Measurements from ENCODE around the gene INHBC.

The INHBC gene

DNA sequence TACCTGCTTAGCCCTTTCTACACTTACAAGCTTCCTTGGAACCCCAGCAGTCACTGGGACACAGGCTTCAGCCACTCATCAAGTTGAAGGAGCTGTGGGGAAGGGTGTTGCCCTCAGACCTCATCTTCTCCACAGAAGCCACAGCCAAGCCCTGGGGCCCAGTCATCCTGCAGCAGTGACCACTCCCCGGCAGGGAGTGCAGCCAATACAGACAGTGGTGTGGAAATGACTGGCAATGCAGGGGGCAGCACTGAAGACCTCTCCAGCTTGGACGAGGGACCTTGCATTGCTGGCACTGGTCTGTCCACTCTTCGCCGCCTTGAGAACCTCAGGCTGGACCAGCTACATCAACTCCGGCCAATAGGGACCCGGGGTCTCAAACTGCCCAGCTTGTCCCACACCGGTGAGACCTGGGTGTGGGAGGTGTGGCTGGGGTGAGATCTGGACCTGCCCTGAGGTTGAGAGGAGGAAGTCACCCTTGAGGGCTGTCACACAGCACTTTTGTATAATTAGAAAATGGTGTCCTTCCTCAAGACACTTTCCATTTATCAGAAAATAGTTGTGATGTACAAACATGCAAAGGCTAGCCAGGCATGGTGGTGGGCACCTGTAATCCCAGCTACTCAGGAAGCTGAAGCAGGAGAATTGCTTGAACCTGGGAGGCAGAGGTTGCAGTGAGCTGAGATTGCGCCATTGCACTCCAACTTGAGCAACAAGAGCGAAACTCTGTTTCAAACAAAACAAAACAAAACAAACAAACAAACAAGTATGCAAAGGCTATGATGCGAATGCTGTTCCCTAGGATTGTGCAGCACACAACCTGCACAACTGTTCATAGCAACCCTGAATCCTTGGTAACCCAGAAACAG, 34.9 kb downstream of the INHBC start:
- no peak for DNase-seq

DNA sequence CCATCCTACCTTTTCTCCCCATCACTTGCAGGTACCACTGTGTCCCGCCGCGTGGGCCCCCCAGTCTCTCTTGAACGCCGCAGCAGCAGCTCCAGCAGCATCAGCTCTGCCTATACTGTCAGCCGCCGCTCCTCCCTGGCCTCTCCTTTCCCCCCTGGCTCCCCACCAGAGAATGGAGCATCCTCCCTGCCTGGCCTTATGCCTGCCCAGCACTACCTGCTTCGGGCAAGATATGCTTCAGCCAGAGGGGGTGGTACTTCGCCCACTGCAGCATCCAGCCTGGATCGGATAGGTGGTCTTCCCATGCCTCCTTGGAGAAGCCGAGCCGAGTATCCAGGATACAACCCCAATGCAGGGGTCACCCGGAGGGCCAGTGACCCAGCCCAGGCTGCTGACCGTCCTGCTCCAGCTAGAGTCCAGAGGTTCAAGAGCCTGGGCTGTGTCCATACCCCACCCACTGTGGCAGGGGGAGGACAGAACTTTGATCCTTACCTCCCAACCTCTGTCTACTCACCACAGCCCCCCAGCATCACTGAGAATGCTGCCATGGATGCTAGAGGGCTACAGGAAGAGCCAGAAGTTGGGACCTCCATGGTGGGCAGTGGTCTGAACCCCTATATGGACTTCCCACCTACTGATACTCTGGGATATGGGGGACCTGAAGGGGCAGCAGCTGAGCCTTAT, 35.8 kb downstream of the INHBC start:
- DNase-seq: no peak

DNA sequence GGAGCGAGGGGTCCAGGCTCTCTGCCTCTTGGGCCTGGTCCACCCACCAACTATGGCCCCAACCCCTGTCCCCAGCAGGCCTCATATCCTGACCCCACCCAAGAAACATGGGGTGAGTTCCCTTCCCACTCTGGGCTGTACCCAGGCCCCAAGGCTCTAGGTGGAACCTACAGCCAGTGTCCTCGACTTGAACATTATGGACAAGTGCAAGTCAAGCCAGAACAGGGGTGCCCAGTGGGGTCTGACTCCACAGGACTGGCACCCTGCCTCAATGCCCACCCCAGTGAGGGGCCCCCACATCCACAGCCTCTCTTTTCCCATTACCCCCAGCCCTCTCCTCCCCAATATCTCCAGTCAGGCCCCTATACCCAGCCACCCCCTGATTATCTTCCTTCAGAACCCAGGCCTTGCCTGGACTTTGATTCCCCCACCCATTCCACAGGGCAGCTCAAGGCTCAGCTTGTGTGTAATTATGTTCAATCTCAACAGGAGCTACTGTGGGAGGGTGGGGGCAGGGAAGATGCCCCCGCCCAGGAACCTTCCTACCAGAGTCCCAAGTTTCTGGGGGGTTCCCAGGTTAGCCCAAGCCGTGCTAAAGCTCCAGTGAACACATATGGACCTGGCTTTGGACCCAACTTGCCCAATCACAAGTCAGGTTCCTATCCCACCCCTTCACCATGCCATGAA, 36.5 kb downstream of the INHBC start:
- no peak for DNase-seq

DNA sequence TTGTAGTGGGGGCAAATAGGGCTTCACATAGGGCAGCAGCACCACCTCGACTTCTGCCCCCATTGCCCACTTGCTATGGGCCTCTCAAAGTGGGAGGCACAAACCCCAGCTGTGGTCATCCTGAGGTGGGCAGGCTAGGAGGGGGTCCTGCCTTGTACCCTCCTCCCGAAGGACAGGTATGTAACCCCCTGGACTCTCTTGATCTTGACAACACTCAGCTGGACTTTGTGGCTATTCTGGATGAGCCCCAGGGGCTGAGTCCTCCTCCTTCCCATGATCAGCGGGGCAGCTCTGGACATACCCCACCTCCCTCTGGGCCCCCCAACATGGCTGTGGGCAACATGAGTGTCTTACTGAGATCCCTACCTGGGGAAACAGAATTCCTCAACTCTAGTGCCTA, 37.1 kb downstream of the INHBC start:
- DNase-seq: no peak

DNA sequence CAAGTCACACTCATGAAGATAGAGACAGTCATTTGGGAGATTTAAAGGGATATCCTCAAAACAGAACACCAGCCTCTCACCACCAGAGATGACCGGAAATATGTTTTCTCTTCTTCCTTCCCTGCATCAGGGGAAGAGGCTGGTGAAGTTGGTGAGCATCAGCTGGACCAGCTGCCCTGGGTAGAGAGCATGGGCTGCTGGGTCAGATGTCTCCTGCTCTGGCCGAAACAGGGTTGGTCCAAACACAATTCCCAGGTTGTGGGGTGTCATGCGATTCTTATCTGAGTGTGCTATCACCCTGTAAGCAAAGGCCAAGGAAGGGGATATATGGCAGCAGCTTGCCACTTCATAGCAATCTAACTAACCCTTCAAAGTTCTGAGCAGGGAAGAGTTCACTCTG, 37.8 kb downstream of the INHBC start:
- no peak for DNase-seq

DNA sequence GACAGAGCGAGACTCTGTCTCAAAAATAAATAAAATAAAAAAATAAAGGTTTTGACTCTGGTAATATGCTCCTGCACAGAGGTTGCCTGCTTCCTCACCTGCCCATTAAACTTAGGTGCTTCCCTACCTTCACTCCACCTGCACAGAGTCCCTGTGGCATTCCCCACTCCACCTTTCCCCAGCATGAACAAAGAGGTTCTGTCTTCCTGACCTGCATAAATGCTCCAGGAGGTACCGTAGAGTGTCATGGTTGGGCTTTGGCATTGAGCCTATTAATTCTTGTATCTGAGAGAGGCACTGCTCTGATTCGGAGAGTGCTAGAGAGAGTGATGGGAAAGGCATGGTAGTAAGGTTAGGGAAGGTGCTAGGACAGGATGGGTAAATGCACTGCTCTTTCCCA, 38.8 kb downstream of the INHBC start:
- DNase-seq: no peak

DNA sequence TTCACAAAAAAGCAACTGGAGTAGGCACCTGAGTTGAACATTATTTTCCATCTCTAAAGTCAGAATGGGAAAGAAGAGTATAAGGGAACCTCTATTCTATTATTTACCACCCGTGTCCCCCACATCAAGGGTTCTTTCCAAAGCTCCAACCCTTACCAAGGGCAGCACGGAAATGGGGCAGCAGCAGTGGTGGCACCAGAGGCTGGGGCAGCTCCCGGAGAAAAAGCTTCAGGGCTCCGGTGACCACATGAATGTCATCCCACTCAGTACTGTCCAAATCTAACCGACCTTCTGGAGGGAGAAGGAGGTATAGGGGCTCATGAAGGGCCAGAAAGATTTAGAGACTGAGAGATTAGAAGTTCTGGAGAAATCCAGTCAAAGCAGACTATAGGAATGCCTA, 39.3 kb downstream of the INHBC start:
- DNase-seq: no peak

DNA sequence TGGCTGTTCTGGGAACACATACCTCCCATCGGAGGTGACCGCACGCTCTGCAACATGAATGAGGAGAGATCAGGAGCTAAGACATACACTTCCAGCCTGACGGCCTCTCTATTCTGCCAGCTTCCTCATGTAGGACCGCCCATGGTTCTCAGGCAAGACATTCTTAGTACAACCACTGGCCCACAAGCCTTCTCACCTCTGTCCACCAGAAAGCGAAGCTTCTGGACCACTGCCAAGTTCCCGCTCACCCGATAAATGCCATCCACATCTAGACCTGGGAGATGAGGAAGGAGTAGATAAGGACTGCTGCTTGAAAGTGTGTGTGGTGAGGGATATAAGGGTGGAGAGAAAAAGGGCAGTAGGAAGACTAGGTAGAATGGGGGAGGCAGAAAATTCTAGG, 39.8 kb downstream of the INHBC start:
- no peak for DNase-seq

DNA sequence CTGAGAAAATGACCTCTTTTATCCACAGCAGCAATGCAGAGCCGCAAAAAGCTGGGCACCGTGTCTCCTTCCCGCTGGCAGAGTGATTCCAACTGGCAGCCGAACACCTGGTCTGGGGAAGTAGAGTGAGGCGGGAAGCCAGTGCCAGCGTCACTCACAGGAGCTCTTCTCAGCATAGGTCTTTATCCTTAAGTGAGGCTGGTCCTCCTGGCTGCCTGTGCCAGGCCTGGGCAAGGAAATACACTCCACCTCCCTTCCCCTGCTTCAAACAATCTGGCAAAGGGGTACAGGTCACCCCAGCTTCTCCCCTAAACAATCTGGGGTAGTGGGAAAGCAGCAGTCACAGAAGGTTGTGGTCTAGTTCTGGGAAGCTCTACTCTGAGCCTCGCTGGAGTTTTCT, 40.3 kb downstream of the INHBC start:
- DNase-seq: no peak

DNA sequence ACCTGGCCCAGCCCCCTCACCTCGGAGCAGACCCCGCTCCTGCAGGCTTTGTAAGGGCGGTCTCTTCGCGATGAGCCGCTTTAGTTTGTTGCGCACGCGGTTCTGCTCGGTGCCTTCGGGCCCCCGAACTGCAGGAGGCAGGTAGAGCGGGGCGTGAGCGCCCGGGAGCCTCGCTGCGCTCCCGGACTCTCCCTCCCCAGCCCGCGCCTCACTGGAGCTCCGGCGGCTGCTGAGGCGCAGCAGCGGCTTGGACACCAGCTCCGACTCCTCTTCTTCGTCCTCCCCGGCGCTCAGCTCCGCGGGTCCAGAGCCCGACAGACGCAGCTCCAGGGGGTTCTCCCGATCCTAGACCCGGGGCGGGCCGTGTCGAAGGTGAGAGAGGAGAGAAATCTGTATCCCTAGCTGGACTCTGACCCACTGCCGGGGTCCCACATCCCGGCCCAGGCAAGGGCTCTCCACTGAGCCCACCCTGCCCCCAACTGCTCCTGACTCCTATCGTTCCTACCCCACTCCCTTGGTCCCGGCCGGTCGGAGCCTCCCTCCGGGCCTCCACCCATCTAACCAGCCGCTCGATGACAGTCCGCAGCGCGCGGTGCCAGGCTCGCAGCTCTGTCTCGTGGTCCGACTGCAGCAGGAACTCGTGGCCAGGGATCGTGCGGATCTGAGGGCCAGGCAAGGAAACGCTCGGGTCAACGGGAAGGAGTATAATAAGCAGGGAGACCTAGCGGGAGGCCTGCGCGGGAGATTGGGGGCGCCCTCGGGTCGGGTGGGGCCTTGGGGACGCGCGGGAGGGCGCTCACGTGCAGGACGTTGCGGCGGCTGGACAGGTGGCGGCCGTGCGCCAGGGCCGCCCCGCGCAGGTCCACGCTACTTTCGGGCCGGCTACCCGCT, 40.9 kb downstream of the INHBC start:
- DNase-seq: no peak

DNA sequence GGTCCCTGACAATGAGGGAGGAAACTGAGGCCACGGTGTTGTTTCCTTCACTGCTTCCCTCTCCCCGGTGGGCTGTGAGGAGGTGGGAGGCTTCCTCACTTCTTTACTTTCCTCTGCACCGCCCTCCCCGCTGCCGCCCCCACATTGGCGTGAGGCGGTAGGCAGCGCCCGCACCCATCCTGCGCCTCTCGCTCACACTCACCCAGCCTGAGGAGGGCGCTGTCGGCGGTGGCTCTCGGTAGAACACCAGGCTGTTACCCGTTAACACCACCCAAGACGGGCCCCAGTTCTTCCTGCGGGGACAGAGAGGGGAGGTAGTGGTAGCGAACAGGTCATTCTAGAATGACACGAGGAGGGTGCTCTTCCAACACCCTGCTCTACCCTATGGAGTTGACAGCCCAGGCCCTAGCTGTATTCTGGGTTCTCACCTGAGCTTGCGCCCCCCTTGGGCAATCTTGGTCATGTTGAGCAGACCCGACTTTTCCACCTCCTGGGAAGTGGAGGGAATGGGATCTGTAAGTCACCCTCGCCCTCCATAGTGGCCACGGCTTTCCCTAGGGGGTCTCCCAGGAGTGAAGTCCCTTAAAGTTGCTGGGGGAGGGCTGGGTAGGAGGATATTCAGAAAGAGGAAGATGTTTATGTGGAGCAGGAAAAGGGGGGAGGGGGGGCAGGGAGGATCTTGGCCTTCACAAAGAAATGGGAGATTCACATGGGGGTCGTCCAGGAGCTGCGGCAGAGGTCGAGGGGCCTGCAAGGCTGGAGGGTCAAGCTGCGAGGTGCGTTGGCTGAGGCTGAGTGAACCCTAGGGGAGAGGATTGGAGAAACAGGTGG, 41.8 kb downstream of the INHBC start:
- no peak for DNase-seq

DNA sequence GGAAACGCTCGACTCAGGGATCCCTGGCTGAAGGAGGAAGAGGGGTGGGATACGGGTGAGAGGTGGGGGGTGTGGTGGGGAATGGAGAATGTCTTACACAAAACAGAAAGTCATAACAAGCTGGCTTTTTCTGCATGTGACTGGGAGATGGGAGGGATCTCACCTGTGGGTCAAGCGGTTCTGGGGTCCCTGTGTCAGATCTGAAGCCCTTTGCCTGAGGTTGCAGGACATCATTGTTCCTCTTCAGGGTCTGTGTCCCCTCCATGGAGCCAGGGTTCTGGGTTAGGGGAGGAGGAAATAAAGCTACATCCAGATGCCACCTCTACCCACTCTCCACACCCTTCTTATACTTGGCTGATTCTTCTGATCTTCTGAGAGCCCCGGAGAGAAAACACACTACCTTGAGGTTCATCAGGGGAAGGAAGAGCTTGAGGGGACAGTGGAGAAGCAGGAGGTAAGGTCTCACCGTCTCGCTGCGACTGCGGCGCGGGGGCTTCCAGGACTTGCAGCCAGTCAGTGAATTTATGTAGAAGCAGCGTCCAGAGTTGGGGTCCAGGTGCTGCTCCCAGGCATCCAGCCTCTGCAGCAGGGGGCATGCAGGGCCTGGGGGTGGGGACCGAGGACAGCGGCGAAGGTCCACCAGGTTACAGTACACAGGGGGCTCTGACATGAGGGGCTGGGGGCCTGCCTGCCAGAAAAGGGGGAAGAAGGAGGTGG, 42.6 kb downstream of the INHBC start:
- no peak for DNase-seq

DNA sequence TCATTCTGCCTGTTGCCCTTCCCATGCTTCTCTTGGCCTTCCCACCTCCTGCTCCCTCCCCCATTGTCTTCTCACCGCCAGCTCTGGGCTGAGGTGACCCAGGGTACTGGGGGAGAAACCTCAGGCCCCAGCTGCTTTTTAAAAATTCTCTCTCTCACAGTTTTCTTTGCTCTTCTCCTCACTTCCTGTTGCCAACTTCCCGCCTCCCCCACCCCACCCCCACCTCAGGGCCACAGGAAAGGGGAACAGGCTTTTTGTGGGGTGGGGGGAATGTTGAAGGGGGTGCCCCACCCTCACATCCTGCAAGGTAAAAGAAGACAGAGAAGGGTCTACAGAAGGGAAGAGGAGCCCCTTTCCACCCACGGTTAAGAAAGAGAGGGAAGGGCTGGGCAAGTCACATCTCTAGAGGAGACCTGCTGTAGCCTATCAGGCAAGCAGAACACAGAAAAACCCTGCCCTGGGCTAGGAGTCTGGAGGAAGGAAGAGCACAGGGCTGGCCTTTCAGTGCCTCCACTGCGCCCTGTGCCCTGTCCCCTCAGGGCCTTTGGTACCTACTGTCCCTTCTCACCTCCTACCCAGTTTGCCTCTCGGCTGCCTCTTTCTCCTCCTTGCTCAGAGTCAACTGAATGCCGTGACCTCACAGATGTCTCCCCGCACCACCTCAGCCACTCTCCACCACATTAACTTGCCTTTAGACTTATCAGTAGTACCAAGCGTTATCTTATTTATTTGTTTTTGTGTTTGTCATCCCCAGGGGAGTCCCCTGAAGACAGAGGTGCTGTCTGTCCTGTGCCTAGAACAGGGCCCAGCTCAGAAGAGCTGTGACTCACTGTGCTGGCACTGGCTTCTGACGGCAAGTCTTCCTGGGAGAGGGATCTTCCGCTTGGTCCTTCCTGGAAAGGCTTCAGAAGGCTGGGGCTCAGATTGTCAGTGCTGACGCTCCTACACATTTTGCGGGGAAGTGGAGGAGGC, 43.4 kb downstream of the INHBC start:
- DNase-seq: peak; percentile 72

DNA sequence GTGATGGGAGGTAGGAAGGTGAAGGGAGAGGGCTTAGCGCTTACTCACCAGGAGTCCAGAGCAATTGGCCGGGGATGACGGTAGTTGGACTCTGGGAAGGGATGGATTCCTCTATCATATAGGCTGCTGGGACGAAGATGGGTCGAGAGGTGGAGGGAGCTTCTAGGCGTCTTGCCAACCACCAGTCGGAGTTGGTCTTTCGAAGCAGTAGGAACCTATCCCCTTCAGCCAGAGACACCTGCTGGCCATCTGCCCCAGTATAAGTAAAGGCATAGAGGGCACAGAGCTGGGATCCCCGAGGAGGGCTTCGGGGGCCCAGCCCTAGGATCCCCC, 44.4 kb downstream of the INHBC start:
- no peak for DNase-seq

DNA sequence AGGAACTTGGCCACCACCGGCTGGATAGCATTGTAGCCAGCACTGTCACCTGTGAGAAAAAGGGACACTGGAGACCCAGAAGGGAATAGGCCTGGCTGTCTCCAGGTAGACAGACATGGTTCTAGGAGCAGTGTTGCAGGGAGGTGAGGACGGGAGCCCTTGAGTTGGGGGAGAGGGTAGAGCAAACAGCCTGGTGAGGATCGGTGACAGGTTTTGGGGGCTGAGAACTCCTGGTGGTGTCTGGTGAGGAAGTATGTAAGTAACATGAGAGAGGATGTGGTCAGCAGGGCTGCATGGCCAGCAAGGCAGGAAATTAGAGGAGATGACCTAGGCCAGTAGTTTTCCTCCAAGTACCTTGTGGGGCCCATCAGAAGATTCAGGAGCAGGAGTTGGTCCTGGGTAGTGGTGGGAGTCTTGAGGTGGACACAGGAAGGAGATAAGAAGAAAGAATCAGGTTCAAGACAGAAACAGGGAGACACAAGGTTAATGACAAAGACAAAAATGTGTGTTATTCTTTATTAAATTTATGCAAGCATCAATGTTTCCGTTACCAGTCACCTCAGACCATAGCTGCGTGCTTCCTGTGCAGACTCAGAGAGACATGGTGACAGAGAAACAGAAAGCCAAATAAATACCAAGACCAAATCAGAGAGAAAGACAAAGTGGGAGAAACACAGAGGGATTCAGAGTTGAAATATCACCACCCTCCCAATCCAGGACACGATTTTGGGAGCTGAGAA, 45.0 kb downstream of the INHBC start, which contains the start of gene ARHGAP9:
TSS of gene ARHGAP9 (minus strand) at position 491 of the 740 bp plus-strand sequence. CDS start at position 31, 460 bp downstream.
- DNase-seq: peak; percentile 45

DNA sequence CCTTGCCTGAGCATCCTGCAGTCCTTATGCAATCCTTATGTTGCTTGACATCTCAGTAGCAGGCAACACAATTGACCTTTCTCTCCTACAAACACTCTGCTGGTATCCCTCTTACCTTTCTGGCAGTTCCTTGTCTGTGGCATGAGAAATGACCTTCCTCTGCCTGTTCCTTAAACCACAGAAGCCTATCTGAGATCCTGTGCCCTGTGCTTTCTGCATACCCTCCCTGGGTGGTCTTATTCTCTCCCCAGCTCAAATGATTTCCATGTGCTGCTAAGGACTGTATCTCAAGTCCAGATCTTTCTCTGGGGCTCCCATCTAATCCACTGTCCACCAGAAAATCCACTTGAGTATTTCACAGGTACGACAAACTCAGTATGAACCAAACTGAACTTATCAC, 47.1 kb downstream of the INHBC start:
- DNase-seq: no peak

DNA sequence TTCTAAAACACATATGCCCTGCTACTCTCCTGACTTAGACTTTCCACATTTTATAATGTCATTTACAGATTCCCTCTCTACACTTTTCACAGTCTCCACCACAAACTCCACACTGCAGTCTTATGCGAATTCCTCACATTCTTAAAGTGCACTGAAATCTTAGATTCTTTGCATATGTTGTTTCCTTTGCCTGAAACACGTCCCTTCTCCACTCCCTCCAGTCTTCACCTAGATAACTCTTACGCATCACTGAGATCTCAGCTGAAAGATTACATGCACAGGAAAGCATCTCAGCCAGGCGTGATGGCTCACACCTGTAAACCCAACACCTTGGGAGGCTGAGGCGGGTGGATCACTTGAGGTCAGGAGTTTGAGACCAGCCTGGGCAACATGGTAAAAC, 48.9 kb downstream of the INHBC start:
- no peak for DNase-seq

DNA sequence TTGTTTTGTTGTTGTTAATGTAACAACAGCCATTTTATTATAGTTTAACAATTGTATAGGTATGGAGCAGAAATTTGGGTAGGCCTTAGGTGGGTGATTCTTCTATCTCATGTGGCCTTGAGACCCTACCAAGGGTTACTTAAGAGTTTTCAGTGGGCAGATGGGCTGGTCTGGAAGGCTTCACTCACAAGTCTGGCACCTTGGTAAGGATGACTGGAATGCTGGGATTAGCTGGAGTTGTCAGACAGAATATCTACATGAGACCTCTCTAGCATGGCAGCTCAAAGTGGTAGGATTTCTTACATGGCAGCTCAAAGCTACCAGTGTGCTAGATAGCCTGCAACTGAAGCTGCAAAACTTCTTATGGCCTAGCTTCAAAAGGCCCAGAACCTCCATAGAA, 51.1 kb downstream of the INHBC start:
- no peak for DNase-seq

DNA sequence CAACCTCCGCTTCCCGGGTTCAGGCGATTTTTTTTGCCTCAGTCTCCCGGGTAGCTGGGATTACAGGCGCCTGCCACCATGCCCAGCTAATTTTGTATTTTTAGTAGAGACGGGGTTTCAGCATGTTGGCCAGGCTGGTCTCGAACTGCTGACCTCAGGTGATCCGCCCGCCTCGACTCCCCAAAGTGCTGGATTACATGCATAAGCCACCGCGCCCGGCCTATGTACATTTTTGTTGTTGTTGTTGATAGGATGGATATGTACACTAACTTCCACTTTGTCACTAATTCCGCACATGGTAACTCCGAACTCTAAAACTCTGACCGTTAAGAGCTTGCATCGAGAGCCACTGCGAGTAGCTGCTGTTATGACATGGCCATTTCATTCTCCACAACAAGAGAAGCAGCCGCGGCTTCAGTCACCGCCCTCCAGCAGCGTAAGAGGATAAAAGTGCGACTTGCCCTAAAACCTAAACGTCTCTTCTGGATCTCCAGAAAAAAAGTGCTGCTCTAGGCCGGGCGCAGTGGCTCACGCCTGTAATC, 52.5 kb downstream of the INHBC start:
- peak; percentile 41 for DNase-seq
